IMR-90 (cell line): Measurements from ENCODE around the gene CRISPLD2. TPM values are rescaled to one million over a fixed set of nuclear protein-coding genes. Genes with fewer than 3 reads are reported as not detected.

Experiments used
- ATAC-seq: fragments of 200-7000 bp; cut with Tn5 transposase; 2 replicates; pipeline ENCODE4 v1.9.1; 2020; ENCODE audit warnings: low read depth, mild to moderate bottlenecking, moderate library complexity
- BruUV-seq: library from RNA; stranded (reverse); fragments of 400-500 nt; replicated peaks from 2 replicates; lab custom pipeline; 2021; lab: Mats Ljungman, UMichigan
- CTCF ChIA-PET: fragments of 300-600 bp; formaldehyde crosslinking; extraction: SDS; loops from one replicate; lab custom pipeline; 2021; ENCODE audit warnings: antibody characterized with exemption; lab: Yijun Ruan, JAX
- POLR2A ChIA-PET: fragments of 300-600 bp; sonication (Branson Sonifier 250); formaldehyde crosslinking; loops from one replicate; lab custom pipeline; 2022; ENCODE audit warnings: antibody characterized with exemption; ENCODE audit not compliant: unreplicated experiment; lab: Charles Lee
- DNase-seq: peaks from one replicate; pipeline ENCODE4 v3.0.0; 2013
- H2AFZ ChIP-seq: replicated peaks from 2 replicates; pipeline ENCODE3; 2013; ENCODE audit warnings: low read length, mild to moderate bottlenecking; ENCODE audit not compliant: poor library complexity
- H2AK5ac ChIP-seq: 2 replicates; pipeline ENCODE4 v1.6.1; 2013; ENCODE audit warnings: low read depth, low read length, inconsistent platforms
- H2AK9ac ChIP-seq: replicated peaks from 2 replicates; pipeline ENCODE3; 2013; ENCODE audit warnings: mild to moderate bottlenecking, low read depth, low read length, moderate library complexity; ENCODE audit not compliant: poor library complexity
- H2BK120ac ChIP-seq: 2 replicates; pipeline ENCODE4 v1.6.1; 2013; ENCODE audit warnings: low read depth, low read length, inconsistent platforms
- H2BK15ac ChIP-seq: 3 replicates; pipeline ENCODE4 v1.6.1; 2013; ENCODE audit warnings: low read depth, low read length, inconsistent platforms
- H2BK20ac ChIP-seq: 2 replicates; pipeline ENCODE4 v1.6.1; 2013; ENCODE audit warnings: low read depth, mild to moderate bottlenecking, inconsistent platforms, low read length, moderate library complexity
- H2BK5ac ChIP-seq: 2 replicates; pipeline ENCODE4 v1.6.1; 2013; ENCODE audit warnings: mild to moderate bottlenecking, low read depth, low read length, inconsistent platforms; ENCODE audit not compliant: poor library complexity, severe bottlenecking
- H3K14ac ChIP-seq: replicated peaks from 2 replicates; pipeline ENCODE4 v1.6.1; 2013; ENCODE audit warnings: low read depth, low read length, inconsistent platforms
- H3K18ac ChIP-seq: 2 replicates; pipeline ENCODE4 v1.6.1; 2013; ENCODE audit warnings: low read depth, low read length, control low read depth
- H3K23ac ChIP-seq: 2 replicates; pipeline ENCODE4 v1.6.1; 2013; ENCODE audit warnings: low read depth, low read length, inconsistent platforms
- H3K27ac ChIP-seq: 2 replicates; pipeline ENCODE4 v1.5.1; 2013; ENCODE audit warnings: mild to moderate bottlenecking, control low read depth, low read length; ENCODE audit not compliant: insufficient read depth
- H3K27me3 ChIP-seq: 2 replicates; pipeline ENCODE4 v1.6.1; 2013; ENCODE audit warnings: low read length; ENCODE audit not compliant: control insufficient read depth, insufficient read depth
- H3K36me3 ChIP-seq: 2 replicates; pipeline ENCODE4 v1.6.1; 2013; ENCODE audit warnings: low read length, mixed read lengths; ENCODE audit not compliant: control insufficient read depth, insufficient read depth
- H3K4ac ChIP-seq: 2 replicates; pipeline ENCODE4 v1.6.1; 2013; ENCODE audit warnings: low read depth, low read length, inconsistent platforms
- H3K4me1 ChIP-seq: 2 replicates; pipeline ENCODE4 v1.6.1; 2013; ENCODE audit warnings: low read length, mixed read lengths; ENCODE audit not compliant: control insufficient read depth, insufficient read depth
- H3K4me2 ChIP-seq: 2 replicates; pipeline ENCODE4 v1.6.1; 2013; ENCODE audit warnings: low read depth, mild to moderate bottlenecking, control low read depth, low read length, moderate library complexity
- H3K4me3 ChIP-seq: 2 replicates; pipeline ENCODE4 v1.5.1; 2013; ENCODE audit warnings: low read depth, mild to moderate bottlenecking, control low read depth, low read length, moderate library complexity; ENCODE audit not compliant: insufficient read depth
- H3K56ac ChIP-seq: 2 replicates; pipeline ENCODE4 v1.6.1; 2013; ENCODE audit warnings: low read length, inconsistent platforms; ENCODE audit not compliant: insufficient read depth; ENCODE audit errors: extremely low read depth
- H3K79me1 ChIP-seq, 2 experiments: 2 replicates each; pipeline ENCODE4 v1.6.1; 2013; ENCODE audit warnings: low read length in 2 of 2, inconsistent platforms in 1 of 2, low read depth in 1 of 2
- H3K9ac ChIP-seq: 2 replicates; pipeline ENCODE4 v1.6.1; 2013; ENCODE audit warnings: low read depth, low read length, control low read depth
- H3K9me1 ChIP-seq: 2 replicates; pipeline ENCODE4 v1.6.1; 2013; ENCODE audit warnings: low read length, inconsistent platforms; ENCODE audit not compliant: insufficient read depth
- H3K9me3 ChIP-seq: 2 replicates; pipeline ENCODE4 v1.6.1; 2013; ENCODE audit warnings: low read length; ENCODE audit not compliant: control insufficient read depth, insufficient read depth
- H4K20me1 ChIP-seq: 2 replicates; pipeline ENCODE4 v1.6.1; 2013; ENCODE audit warnings: low read length, inconsistent platforms; ENCODE audit not compliant: insufficient read depth
- H4K5ac ChIP-seq: 2 replicates; pipeline ENCODE4 v1.6.1; 2013; ENCODE audit warnings: mild to moderate bottlenecking, low read depth, low read length, control low read depth
- H4K8ac ChIP-seq, 2 experiments: 2 replicates each; pipeline ENCODE4 v1.6.1; 2013; ENCODE audit warnings: low read depth in 2 of 2, low read length in 2 of 2, control low read depth in 1 of 2, inconsistent platforms in 1 of 2
- H4K91ac ChIP-seq: 2 replicates; pipeline ENCODE4 v1.6.1; 2013; ENCODE audit warnings: low read depth, low read length, inconsistent platforms; ENCODE audit not compliant: insufficient read depth
- BHLHE40 ChIP-seq: fragments of 150-350 bp; IDR thresholded peaks from 2 replicates; pipeline ENCODE4 v1.6.1; 2016; ENCODE audit warnings: mild to moderate bottlenecking, low read depth, low read length
- CEBPB ChIP-seq: IDR thresholded peaks from 2 replicates; pipeline ENCODE4 v1.6.1; 2012; ENCODE audit warnings: low read depth, low read length, improper control_type of control experiment
- CHD1 ChIP-seq: IDR thresholded peaks from 2 replicates; pipeline ENCODE4 v1.6.1; 2012; ENCODE audit warnings: low read depth, low read length, improper control_type of control experiment
- CTCF ChIP-seq: conservative IDR thresholded peaks from 2 replicates; pipeline ENCODE4 v1.5.1; 2012; ENCODE audit warnings: mild to moderate bottlenecking, low read depth, low read length, improper control_type of control experiment
- ELK1 ChIP-seq: fragments of 150-350 bp; IDR thresholded peaks from 2 replicates; pipeline ENCODE4 v1.6.1; 2016; ENCODE audit warnings: low read depth, mild to moderate bottlenecking, low read length, moderate library complexity, borderline replicate concordance
- FOS ChIP-seq: fragments of 150-350 bp; IDR thresholded peaks from 2 replicates; pipeline ENCODE4 v1.6.1; 2016; ENCODE audit warnings: low read depth, low read length
- MAFK ChIP-seq: IDR thresholded peaks from 2 replicates; pipeline ENCODE4 v1.6.1; 2012; ENCODE audit warnings: low read depth, low read length, improper control_type of control experiment
- MAZ ChIP-seq: IDR thresholded peaks from 2 replicates; pipeline ENCODE4 v1.6.1; 2012; ENCODE audit warnings: low read depth, mild to moderate bottlenecking, low read length, improper control_type of control experiment, moderate library complexity, borderline replicate concordance
- MXI1 ChIP-seq: IDR thresholded peaks from 2 replicates; pipeline ENCODE4 v1.6.1; 2012; ENCODE audit warnings: low read depth, mild to moderate bottlenecking, low read length, moderate library complexity, borderline replicate concordance
- NFE2L2 ChIP-seq: fragments of 150-350 bp; IDR thresholded peaks from 2 replicates; pipeline ENCODE4 v1.6.1; 2016; ENCODE audit warnings: low read depth, mild to moderate bottlenecking, low read length
- POLR2A ChIP-seq: IDR thresholded peaks from 2 replicates; pipeline ENCODE4 v1.6.1; 2012; ENCODE audit warnings: mild to moderate bottlenecking, low read depth, low read length
- RAD21 ChIP-seq: IDR thresholded peaks from 2 replicates; pipeline ENCODE4 v1.6.1; 2012; ENCODE audit warnings: low read length, improper control_type of control experiment
- RCOR1 ChIP-seq: IDR thresholded peaks from 2 replicates; pipeline ENCODE4 v1.6.1; 2012; ENCODE audit warnings: mild to moderate bottlenecking, low read length, improper control_type of control experiment; ENCODE audit not compliant: insufficient replicate concordance
- RFX5 ChIP-seq: IDR thresholded peaks from 2 replicates; pipeline ENCODE4 v1.8.0; 2012; ENCODE audit warnings: low read depth, mild to moderate bottlenecking, low read length, moderate library complexity
- SMC3 ChIP-seq: fragments of 150-350 bp; IDR thresholded peaks from 2 replicates; pipeline ENCODE4 v1.6.1; 2016; ENCODE audit warnings: low read depth, mild to moderate bottlenecking, antibody characterized with exemption, low read length, moderate library complexity
- USF2 ChIP-seq: fragments of 150-350 bp; IDR thresholded peaks from 2 replicates; pipeline ENCODE4 v1.6.1; 2017; ENCODE audit warnings: mild to moderate bottlenecking, antibody characterized with exemption, low read length, low read depth
- WGBS, 2 experiments: methylation state at CpG; one replicate each; pipeline versions ENCODE4 v1.1.5 to v1.1.7; 2013; ENCODE audit warnings: missing lambda C conversion rate in 2 of 2; ENCODE audit not compliant: insufficient read length in 1 of 2; ENCODE audit errors: extremely low coverage in 2 of 2; 5-methylcytosine and 5-hydroxymethylcytosine counted together
- dilution Hi-C: fragments of 300-500 bp; cut with HindIII; formaldehyde crosslinking; loops from one replicate; pipeline ENCODE4 v1.14.3; 2018; ENCODE audit warnings: low sequenced_read_pairs; ENCODE audit not compliant: unreplicated experiment
- in situ Hi-C: fragments of 300-500 bp; cut with MboI; formaldehyde crosslinking; loops from 3 replicates; pipeline ENCODE4 v1.14.3; 2019; ENCODE audit warnings: low sequenced_read_pairs, inconsistent platforms, mixed read lengths
- intact Hi-C: fragments of 100-400 bp; cut with micrococcal nuclease; formaldehyde crosslinking; loops from 2 replicates; pipeline ENCODE4 v1.10.0; 2022
- polyA plus RNA-seq, 3 experiments: library from polyadenylated mRNA; depleted of rRNA; stranded (reverse); fragments of >200 nt; gene quantifications; 2 replicates each; pipeline ENCODE4 v1.2.3, GENCODE V29; 2012; ENCODE audit warnings: low replicate concordance in 1 of 3
- total RNA-seq: library from RNA; depleted of rRNA; stranded (reverse); fragments of >200 nt; gene quantifications from 2 replicates; pipeline ENCODE4 v1.2.3, GENCODE V29; 2012

CRISPLD2 gene
- total and polyA plus RNA-seq, 2 of the 4 experiments (the other 2 are of a cell fraction) = 23.1 to 37.5 TPM

- POLR2A ChIA-PET = no interaction called here
Observed at GRCh38 chr16:84859681-84860080, 39.9 kb downstream of the CRISPLD2 start.

More at GRCh38 chr16:84859681-84860080, 39.9 kb downstream of the CRISPLD2 start:
- no peak overlapping the region for H3K56ac ChIP-seq
- no peak overlapping the region for H4K8ac ChIP-seq
- no CpG with 5 or more reads among the region's 2 CpGs for WGBS, 2 experiments
- no peak overlapping the region for H2BK15ac ChIP-seq
- dilution Hi-C loops (no loop called here), intact Hi-C loops (no loop called here), in situ Hi-C loops (no loop called here)
- H4K91ac ChIP-seq = no peak overlapping the region
- DNase-seq (no peak), ATAC-seq (no peak)
- H3K4me1 ChIP-seq = no peaks in the 10 kb centered on the region
- no peak overlapping the region for H3K23ac ChIP-seq
- H3K27ac ChIP-seq = no peak overlapping the region
- no peaks in the 10 kb centered on the region for H3K27me3 ChIP-seq
- peaks cover 5% of the 10 kb centered on the region for H3K9me1 ChIP-seq
- H2BK20ac ChIP-seq = no peak overlapping the region
- H4K5ac ChIP-seq = no peak overlapping the region
- H3K36me3 ChIP-seq = peaks cover 66% of the 10 kb centered on the region
- CTCF ChIA-PET = interaction anchor here (0.6 kb wide), 1 partner anchor 79 kb away, joined by 4 read pairs; no protein-coding TSS in a partner anchor
- no TSS peak for BruUV-seq
- H2BK5ac ChIP-seq = no peak overlapping the region
- H3K4ac ChIP-seq = no peak overlapping the region
- no peaks in the 10 kb centered on the region for H3K79me1 ChIP-seq
- no peak overlapping the region for H2BK120ac ChIP-seq
- H2AK9ac ChIP-seq = no peak overlapping the region
- H2AK5ac ChIP-seq = no peak overlapping the region
- no peak overlapping the region for H3K4me2 ChIP-seq
- no peak overlapping the region for H3K4me3 ChIP-seq
- no peak overlapping the region for H3K9ac ChIP-seq
- peaks cover 3% of the 10 kb centered on the region; the same call in 1 of the 2 replicates for H4K20me1 ChIP-seq
- H2AFZ ChIP-seq = no peak overlapping the region
- TF ChIP-seq BHLHE40 (no peak), RAD21 (no peak), USF2 (no peak), FOS (no peak), RFX5 (no peak), MXI1 (no peak), SMC3 (no peak), RCOR1 (no peak), MAZ (no peak), CEBPB (no peak), CTCF (no peak), CHD1 (no peak), MAFK (no peak), NFE2L2 (no peak), POLR2A (no peak), ELK1 (no peak)
- peaks cover 12% of the 10 kb centered on the region for H3K9me3 ChIP-seq
- H3K14ac ChIP-seq = no peak overlapping the region
- H3K18ac ChIP-seq = no peak overlapping the region
